Measurements from ENCODE around the gene ADRM1. TPM values are rescaled to one million over a fixed set of nuclear protein-coding genes. Genes with fewer than 3 reads are reported as not detected.
A peak's percentile ranks its signal among the peaks of the same experiment; 100 is the strongest.

The ADRM1 gene
- total RNA-seq, 1 experiment from 2014 or later, result 127 TPM

- H3K27me3 Mint-ChIP-seq (ENCODE audit: insufficient read depth, unreplicated experiment), result no peaks in the 10 kb centered on the region
- H3K4me3 Mint-ChIP-seq (ENCODE audit: unreplicated experiment), result no peak overlapping the region
- H3K27ac Mint-ChIP-seq (ENCODE audit: low read depth, unreplicated experiment), result no peak overlapping the region
- TSS peak; percentile 27 for BruUV-seq (replicated peaks)
- intact Hi-C loops (cut with micrococcal nuclease), result no loop called here
- TF ChIP-seq CTCF (IDR thresholded peaks at IDR 0.05; ENCODE audit: unreplicated experiment), result no peak
- ChIA-PET POLR2A (no interaction called here), CTCF (interaction anchor here (0.6 to 1.4 kb wide), 3 partner anchors 13 to 45 kb away, joined by 3 to 4 read pairs (median 3); no protein-coding TSS in a partner anchor)
- DNase-seq (ENCODE audit: unreplicated experiment), result no peak
- H3K36me3 Mint-ChIP-seq (ENCODE audit: insufficient read depth, unreplicated experiment), result peaks cover 82% of the 10 kb centered on the region
- H3K4me1 Mint-ChIP-seq (ENCODE audit: insufficient read depth, unreplicated experiment), result no peaks in the 10 kb centered on the region
- H3K9me3 Mint-ChIP-seq (ENCODE audit: unreplicated experiment), result no peaks in the 10 kb centered on the region
These were observed 34.9 kb downstream of the ADRM1 start for GRCh38 chr20:62337558-62338293.

GRCh38 chr20:62338294-62338620, 35.5 kb downstream of the ADRM1 start:
- no peak overlapping the region for H3K4me3 Mint-ChIP-seq (ENCODE audit: unreplicated experiment)
- no peaks in the 10 kb centered on the region for H3K9me3 Mint-ChIP-seq (ENCODE audit: unreplicated experiment)
- H3K27me3 Mint-ChIP-seq (ENCODE audit: insufficient read depth, unreplicated experiment), result no peaks in the 10 kb centered on the region
- POLR2A ChIA-PET, result interaction anchor here (1.3 to 4.2 kb wide), 3 partner anchors 9 to 40 kb away, joined by 4 to 23 read pairs (median 16); no protein-coding TSS in a partner anchor
- H3K36me3 Mint-ChIP-seq (ENCODE audit: insufficient read depth, unreplicated experiment), result peaks cover 87% of the 10 kb centered on the region
- no peak for DNase-seq (ENCODE audit: unreplicated experiment)
- TF ChIP-seq CTCF (IDR thresholded peaks at IDR 0.05; ENCODE audit: unreplicated experiment), result no peak
- CTCF ChIA-PET, result interaction anchor here (0.6 to 1.4 kb wide), 4 partner anchors 12 to 47 kb away, joined by 3 to 4 read pairs (median 3); no protein-coding TSS in a partner anchor
- H3K4me1 Mint-ChIP-seq (ENCODE audit: insufficient read depth, unreplicated experiment), result no peaks in the 10 kb centered on the region
- no TSS peak for BruUV-seq (replicated peaks)
- no peak overlapping the region for H3K27ac Mint-ChIP-seq (ENCODE audit: low read depth, unreplicated experiment)
- intact Hi-C loops (cut with micrococcal nuclease), result no loop called here

GRCh38 chr20:62339647-62340062, 36.9 kb downstream of the ADRM1 start:
- Mint-ChIP-seq H3K4me1 (ENCODE audit: insufficient read depth, unreplicated experiment) (no peaks in the 10 kb centered on the region), H3K36me3 (ENCODE audit: insufficient read depth, unreplicated experiment) (peaks cover 97% of the 10 kb centered on the region), H3K9me3 (ENCODE audit: unreplicated experiment) (no peaks in the 10 kb centered on the region), H3K27me3 (ENCODE audit: insufficient read depth, unreplicated experiment) (no peaks in the 10 kb centered on the region), H3K27ac (ENCODE audit: low read depth, unreplicated experiment) (no peak overlapping the region), H3K4me3 (ENCODE audit: unreplicated experiment) (no peak overlapping the region)
- no peak for DNase-seq (ENCODE audit: unreplicated experiment)
- POLR2A ChIA-PET, result interaction anchor here (0.6 to 4.2 kb wide), 15 partner anchors 9 to 48 kb away, joined by 3 to 23 read pairs (median 4); partner anchors contain the start of genes LAMA5 and RPS21
- TF ChIP-seq CTCF (IDR thresholded peaks at IDR 0.05; ENCODE audit: unreplicated experiment), result no peak
- no TSS peak for BruUV-seq (replicated peaks)
- CTCF ChIA-PET, result interaction anchor here (0.6 to 1.1 kb wide), 3 partner anchors 11 to 81 kb away, joined by 3 read pairs; no protein-coding TSS in a partner anchor
- intact Hi-C loops (cut with micrococcal nuclease), result no loop called here

- no TSS peak for BruUV-seq (replicated peaks)
- CTCF ChIA-PET, result interaction anchor here (1.0 to 2.8 kb wide), 2 partner anchors 23 to 40 kb away, joined by 4 to 13 read pairs; no protein-coding TSS in a partner anchor
These were observed 40.1 kb downstream of the ADRM1 start for GRCh38 chr20:62342910-62343309.

More at GRCh38 chr20:62342910-62343309, 40.1 kb downstream of the ADRM1 start:
- DNase-seq (ENCODE audit: unreplicated experiment), result no peak
- no peaks in the 10 kb centered on the region for H3K27me3 Mint-ChIP-seq (ENCODE audit: insufficient read depth, unreplicated experiment)
- H3K36me3 Mint-ChIP-seq (ENCODE audit: insufficient read depth, unreplicated experiment), result peaks cover 94% of the 10 kb centered on the region
- POLR2A ChIA-PET, result interaction anchor here (1.2 to 3.3 kb wide), 3 partner anchors 18 to 26 kb away, joined by 3 to 13 read pairs (median 5); no protein-coding TSS in a partner anchor
- H3K9me3 Mint-ChIP-seq (ENCODE audit: unreplicated experiment), result no peaks in the 10 kb centered on the region
- no peak overlapping the region for H3K27ac Mint-ChIP-seq (ENCODE audit: low read depth, unreplicated experiment)
- intact Hi-C loops (cut with micrococcal nuclease), result no loop called here
- no peak overlapping the region for H3K4me3 Mint-ChIP-seq (ENCODE audit: unreplicated experiment)
- H3K4me1 Mint-ChIP-seq (ENCODE audit: insufficient read depth, unreplicated experiment), result no peaks in the 10 kb centered on the region
- TF ChIP-seq CTCF (IDR thresholded peaks at IDR 0.05; ENCODE audit: unreplicated experiment), result no peak

Measured in MCF 10A (cell line).